ENCODE results near the gene MKS1.

MKS1 gene

DNA sequence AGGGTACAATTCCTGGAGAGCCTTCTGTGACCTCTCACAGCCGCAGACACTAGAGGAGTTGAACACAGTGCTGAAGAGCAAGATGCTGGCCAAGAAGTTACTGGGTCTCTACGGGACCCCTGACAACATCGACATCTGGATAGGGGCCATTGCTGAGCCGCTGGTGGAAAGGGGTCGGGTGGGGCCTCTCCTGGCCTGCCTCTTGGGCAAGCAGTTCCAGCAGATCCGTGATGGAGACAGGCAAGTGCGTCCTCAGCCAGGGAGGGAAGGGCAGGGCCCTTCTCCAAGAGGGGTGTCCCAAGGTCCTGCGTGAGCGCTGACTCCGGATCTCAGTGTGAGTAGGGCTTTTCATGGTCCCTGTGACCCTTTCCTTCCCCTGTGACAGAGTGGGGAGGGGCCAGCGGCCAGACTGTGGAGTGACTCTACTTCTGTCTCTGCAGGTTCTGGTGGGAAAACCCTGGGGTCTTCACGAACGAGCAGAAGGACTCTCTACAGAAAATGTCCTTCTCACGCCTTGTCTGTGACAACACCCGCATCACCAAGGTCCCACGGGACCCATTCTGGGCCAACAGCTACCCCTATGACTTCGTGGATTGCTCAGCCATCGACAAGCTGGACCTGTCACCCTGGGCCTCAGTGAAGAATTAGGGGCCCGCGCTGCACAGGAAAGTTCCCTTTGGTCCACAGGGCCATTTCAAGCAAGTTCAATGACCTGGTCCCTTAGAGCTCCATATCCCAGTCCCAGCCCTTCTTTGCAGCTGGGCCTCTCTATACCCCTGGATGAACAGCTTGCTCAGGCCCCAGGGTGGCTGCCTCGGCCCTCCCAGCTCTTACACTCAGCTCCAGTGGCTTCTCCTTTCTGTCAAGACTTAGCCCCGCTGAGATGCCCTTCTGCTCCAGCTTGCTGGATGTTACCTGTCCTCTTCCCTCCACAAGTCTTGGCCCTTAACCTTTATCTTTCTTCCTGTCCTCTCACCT is 48.6 kb upstream of the MKS1 start:
- H2AFZ ChIP-seq (ENCODE audit: low read length), result no peak overlapping the region
- no peaks in the 10 kb centered on the region for H3K4me1 ChIP-seq (ENCODE audit: insufficient read depth, low read length, poor library complexity, severe bottlenecking)
- no peaks in the 10 kb centered on the region for H3K9me2 ChIP-seq (replicated peaks; ENCODE audit: low read depth, low read length)
- peaks cover 6% of the 10 kb centered on the region for H3K27me3 ChIP-seq (ENCODE audit: insufficient read depth, low read length, poor library complexity, severe bottlenecking)
- no peaks in the 10 kb centered on the region for H3K79me2 ChIP-seq (ENCODE audit: insufficient read depth, low read length)
- H3K4me3 ChIP-seq (ENCODE audit: low read length, poor library complexity, severe bottlenecking), result no peak overlapping the region
- no peaks in the 10 kb centered on the region for H3K36me3 ChIP-seq (ENCODE audit: insufficient read depth, low read length)
- H3K4me2 ChIP-seq (ENCODE audit: low read depth, low read length, poor library complexity, severe bottlenecking), result no peak overlapping the region
- TF ChIP-seq, protein P1, sequence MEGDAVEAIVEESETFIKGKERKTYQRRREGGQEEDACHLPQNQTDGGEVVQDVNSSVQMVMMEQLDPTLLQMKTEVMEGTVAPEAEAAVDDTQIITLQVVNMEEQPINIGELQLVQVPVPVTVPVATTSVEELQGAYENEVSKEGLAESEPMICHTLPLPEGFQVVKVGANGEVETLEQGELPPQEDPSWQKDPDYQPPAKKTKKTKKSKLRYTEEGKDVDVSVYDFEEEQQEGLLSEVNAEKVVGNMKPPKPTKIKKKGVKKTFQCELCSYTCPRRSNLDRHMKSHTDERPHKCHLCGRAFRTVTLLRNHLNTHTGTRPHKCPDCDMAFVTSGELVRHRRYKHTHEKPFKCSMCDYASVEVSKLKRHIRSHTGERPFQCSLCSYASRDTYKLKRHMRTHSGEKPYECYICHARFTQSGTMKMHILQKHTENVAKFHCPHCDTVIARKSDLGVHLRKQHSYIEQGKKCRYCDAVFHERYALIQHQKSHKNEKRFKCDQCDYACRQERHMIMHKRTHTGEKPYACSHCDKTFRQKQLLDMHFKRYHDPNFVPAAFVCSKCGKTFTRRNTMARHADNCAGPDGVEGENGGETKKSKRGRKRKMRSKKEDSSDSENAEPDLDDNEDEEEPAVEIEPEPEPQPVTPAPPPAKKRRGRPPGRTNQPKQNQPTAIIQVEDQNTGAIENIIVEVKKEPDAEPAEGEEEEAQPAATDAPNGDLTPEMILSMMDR (conservative IDR thresholded peaks at IDR 0.05; ENCODE audit: low read length), result no peak
- no peak for TF ChIP-seq EZH2phosphoT487 (IDR thresholded peaks at IDR 0.05; ENCODE audit: borderline replicate concordance)
- no peaks in the 10 kb centered on the region for H3K9me3 ChIP-seq (ENCODE audit: insufficient read depth, low read depth, low read length)
- H3F3A ChIP-seq (ENCODE audit: low read depth), result no peaks in the 10 kb centered on the region
- no peaks in the 10 kb centered on the region for H4K20me1 ChIP-seq (ENCODE audit: insufficient read depth, low read length, poor library complexity, severe bottlenecking)
- H3K9ac ChIP-seq (ENCODE audit: low read depth, low read length, poor library complexity, severe bottlenecking), result no peak overlapping the region

DNA sequence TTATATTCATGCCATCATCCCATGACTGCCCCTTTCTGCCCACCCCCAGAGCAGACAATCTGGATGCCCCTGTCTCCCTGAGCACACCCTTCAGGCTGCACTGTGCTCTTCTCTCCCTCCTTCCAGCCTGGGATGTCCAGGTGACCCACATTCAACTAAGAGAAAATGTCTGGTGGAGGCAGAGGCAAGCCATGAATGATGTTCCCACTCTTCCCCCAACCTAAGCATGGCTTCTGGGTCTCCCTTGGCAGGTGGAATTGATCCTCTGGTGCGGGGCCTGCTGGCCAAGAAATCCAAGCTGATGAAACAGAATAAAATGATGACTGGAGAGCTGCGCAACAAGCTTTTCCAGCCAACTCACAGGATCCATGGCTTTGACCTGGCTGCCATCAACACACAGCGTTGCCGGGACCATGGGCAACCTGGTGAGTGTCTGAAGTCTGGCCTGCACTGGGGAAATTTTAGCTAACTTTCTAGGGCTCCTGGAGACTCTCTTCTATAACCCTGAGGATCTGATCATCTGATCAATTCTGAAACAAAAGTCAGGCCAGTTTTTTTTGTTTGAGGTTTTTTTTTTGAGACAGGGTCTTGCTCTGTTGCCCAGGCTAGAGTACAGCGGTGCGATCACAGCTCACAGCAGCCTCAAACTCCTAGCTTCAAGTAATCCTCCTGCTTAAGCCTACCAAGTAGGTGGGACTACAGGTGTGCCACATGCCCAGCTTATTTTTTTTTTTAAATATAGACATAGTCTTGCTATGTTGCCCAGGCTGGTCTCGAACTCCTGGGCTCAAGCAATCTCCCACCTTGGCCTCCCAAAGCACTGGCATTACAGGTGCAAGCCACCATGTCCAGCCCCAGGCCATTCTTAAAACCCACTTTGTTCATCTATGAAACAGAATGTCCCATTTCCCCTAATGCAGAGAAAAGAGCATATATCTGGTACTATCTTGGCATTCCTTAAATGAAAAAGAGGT is 47.1 kb upstream of the MKS1 start:
- H3K9me3 ChIP-seq (ENCODE audit: insufficient read depth, low read depth, low read length), result no peaks in the 10 kb centered on the region
- no peak overlapping the region for H3K4me3 ChIP-seq (ENCODE audit: low read length, poor library complexity, severe bottlenecking)
- no peaks in the 10 kb centered on the region for H3K79me2 ChIP-seq (ENCODE audit: insufficient read depth, low read length)
- peaks cover 11% of the 10 kb centered on the region for H3K27me3 ChIP-seq (ENCODE audit: insufficient read depth, low read length, poor library complexity, severe bottlenecking)
- no peaks in the 10 kb centered on the region for H3K4me1 ChIP-seq (ENCODE audit: insufficient read depth, low read length, poor library complexity, severe bottlenecking)
- no peak overlapping the region for H3K9ac ChIP-seq (ENCODE audit: low read depth, low read length, poor library complexity, severe bottlenecking)
- TF ChIP-seq, protein P1 (conservative IDR thresholded peaks at IDR 0.05; ENCODE audit: low read length), result no peak
- TF ChIP-seq EZH2phosphoT487 (IDR thresholded peaks at IDR 0.05; ENCODE audit: borderline replicate concordance), result no peak
- H3K9me2 ChIP-seq (replicated peaks; ENCODE audit: low read depth, low read length), result no peaks in the 10 kb centered on the region
- no peaks in the 10 kb centered on the region for H3F3A ChIP-seq (ENCODE audit: low read depth)
- H4K20me1 ChIP-seq (ENCODE audit: insufficient read depth, low read length, poor library complexity, severe bottlenecking), result no peaks in the 10 kb centered on the region
- no peak overlapping the region for H2AFZ ChIP-seq (ENCODE audit: low read length)
- H3K4me2 ChIP-seq (ENCODE audit: low read depth, low read length, poor library complexity, severe bottlenecking), result no peak overlapping the region
- no peaks in the 10 kb centered on the region for H3K36me3 ChIP-seq (ENCODE audit: insufficient read depth, low read length)

DNA sequence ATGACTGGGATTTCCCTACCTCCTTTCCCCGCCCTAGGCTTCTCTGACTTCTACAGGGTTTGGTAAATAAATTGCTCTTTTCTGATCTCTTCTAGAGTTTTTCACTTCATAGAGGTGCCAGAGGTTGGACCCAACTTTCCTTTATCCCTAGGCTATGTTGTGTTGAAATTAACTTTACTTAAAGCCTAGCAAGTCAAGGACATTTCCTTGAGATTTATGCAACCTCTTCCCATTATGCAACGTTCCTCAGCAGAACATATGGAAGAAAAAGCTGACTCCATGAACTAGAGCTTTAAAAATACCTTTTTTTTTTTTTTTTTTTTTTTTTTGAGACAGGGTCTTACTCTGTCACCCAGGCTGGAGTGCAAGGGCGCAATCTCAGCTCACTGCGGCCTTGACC is 46.2 kb upstream of the MKS1 start:
- Histone ChIP-seq H3K9me2 (replicated peaks; ENCODE audit: low read depth, low read length) (no peaks in the 10 kb centered on the region), H4K20me1 (ENCODE audit: insufficient read depth, low read length, poor library complexity, severe bottlenecking) (no peaks in the 10 kb centered on the region), H3K9ac (ENCODE audit: low read depth, low read length, poor library complexity, severe bottlenecking) (no peak overlapping the region), H3K4me2 (ENCODE audit: low read depth, low read length, poor library complexity, severe bottlenecking) (no peak overlapping the region), H3K9me3 (ENCODE audit: insufficient read depth, low read depth, low read length) (no peaks in the 10 kb centered on the region), H3K4me1 (ENCODE audit: insufficient read depth, low read length, poor library complexity, severe bottlenecking) (no peaks in the 10 kb centered on the region), H2AFZ (ENCODE audit: low read length) (no peak overlapping the region), H3F3A (ENCODE audit: low read depth) (no peaks in the 10 kb centered on the region), H3K79me2 (ENCODE audit: insufficient read depth, low read length) (no peaks in the 10 kb centered on the region), H3K36me3 (ENCODE audit: insufficient read depth, low read length) (no peaks in the 10 kb centered on the region), H3K27me3 (ENCODE audit: insufficient read depth, low read length, poor library complexity, severe bottlenecking) (peaks cover 19% of the 10 kb centered on the region), H3K4me3 (ENCODE audit: low read length, poor library complexity, severe bottlenecking) (no peak overlapping the region)
- TF ChIP-seq, protein P1 (conservative IDR thresholded peaks at IDR 0.05; ENCODE audit: low read length), result no peak
- no peak for TF ChIP-seq EZH2phosphoT487 (IDR thresholded peaks at IDR 0.05; ENCODE audit: borderline replicate concordance)
